Ecto neural progenitor cell (in vitro differentiated cells): ENCODE results near the gene CDAN1.
"Not testable (repeated sequence)": the region's sequence is repeated elsewhere in the genome, so short reads cannot be mapped to it uniquely, and the experiment has no call there.

Experiments used
- DNase-seq: peaks from one replicate; pipeline ENCODE4 v3.0.0-alpha.2; 2018; ENCODE audit warnings: low spot score

CDAN1 gene, protein sequence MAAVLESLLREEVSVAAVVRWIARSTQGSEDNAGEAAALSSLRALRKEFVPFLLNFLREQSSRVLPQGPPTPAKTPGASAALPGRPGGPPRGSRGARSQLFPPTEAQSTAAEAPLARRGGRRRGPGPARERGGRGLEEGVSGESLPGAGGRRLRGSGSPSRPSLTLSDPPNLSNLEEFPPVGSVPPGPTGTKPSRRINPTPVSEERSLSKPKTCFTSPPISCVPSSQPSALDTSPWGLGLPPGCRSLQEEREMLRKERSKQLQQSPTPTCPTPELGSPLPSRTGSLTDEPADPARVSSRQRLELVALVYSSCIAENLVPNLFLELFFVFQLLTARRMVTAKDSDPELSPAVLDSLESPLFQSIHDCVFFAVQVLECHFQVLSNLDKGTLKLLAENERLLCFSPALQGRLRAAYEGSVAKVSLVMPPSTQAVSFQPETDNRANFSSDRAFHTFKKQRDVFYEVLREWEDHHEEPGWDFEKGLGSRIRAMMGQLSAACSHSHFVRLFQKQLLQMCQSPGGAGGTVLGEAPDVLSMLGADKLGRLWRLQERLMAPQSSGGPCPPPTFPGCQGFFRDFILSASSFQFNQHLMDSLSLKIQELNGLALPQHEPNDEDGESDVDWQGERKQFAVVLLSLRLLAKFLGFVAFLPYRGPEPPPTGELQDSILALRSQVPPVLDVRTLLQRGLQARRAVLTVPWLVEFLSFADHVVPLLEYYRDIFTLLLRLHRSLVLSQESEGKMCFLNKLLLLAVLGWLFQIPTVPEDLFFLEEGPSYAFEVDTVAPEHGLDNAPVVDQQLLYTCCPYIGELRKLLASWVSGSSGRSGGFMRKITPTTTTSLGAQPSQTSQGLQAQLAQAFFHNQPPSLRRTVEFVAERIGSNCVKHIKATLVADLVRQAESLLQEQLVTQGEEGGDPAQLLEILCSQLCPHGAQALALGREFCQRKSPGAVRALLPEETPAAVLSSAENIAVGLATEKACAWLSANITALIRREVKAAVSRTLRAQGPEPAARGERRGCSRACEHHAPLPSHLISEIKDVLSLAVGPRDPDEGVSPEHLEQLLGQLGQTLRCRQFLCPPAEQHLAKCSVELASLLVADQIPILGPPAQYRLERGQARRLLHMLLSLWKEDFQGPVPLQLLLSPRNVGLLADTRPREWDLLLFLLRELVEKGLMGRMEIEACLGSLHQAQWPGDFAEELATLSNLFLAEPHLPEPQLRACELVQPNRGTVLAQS

DNA sequence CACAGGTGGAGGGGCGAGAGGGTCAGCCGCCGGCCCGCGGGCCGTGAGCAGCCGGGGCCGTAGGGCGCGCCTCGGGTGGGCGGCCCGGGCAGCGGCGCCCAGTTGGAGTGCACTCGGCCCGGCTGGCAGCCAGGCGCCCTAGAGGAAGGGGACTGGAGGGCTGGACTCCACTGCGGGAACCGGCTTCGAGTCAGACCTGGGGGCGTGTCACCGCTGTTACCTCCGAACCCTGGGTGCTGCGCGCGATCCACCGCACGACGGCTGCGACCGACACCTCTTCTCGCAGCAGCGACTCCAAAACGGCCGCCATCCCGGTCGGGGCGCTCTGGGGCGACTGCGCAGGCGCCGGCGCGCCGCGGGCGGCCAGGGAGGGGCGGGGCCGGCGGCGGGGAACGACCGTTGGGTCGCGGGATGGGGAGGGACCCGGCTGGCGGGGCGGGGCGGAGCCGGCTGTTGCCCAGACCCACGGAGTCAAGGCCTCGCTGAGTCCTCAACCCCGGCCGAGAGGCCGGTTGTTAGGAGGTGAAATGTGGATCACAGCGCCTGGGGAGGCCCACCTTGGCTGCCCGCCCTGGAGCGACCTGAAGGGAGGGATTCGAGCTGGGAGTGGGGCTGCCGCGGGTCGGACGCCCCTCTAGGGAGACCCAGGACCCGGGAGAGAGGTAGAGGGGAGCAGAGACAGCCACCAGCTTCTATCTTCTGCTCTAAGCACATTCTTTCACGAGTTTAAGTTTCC, at the start of gene CDAN1:
CDAN1 (minus strand) TSS at position 336 of the 736 bp plus-strand sequence; CDS start at position 310, 26 bp downstream.
- peak; percentile 95 for DNase-seq

- DNase-seq = no peak
Observed at GRCh38 chr15:42785569-42785968, 48.6 kb upstream of the CDAN1 start.

DNA sequence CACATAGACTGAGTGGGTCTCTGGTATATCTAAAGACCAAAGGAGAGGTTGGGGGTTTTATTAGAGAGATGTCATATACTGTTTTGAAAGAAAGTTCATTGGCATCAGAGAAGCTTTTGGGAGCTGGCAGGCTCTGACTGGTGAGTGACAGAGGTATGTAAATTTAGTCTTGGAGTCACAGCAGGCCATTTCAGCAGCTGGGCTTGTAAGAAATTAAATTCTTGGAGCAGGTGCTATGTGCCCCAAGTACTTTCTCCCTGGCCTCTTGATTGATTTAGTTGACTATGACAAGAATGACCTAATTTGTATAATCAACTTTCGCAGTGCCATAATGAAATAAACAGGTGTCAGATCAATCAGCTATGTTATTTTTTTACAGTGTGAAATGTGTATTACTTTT, 47.8 kb upstream of the CDAN1 start:
- DNase-seq = no peak

DNA sequence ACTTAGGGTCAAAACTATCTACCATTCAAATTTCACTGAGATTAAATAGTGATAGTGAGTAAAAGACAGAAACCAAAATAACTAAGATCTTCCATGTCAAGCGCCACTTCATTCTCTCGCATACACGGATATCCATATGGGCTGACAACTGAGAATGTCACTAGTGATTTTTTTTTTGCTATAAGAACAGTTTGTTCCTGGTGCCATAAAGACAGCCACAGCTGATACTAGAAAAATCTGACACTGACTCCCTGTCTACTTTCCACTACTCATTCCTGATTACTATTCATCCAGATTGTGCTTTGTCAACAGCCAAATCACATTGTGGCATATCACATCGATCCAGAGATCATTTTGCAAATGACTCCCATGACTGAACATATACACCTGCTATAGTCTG, 45.8 kb upstream of the CDAN1 start:
- no peak for DNase-seq

DNA sequence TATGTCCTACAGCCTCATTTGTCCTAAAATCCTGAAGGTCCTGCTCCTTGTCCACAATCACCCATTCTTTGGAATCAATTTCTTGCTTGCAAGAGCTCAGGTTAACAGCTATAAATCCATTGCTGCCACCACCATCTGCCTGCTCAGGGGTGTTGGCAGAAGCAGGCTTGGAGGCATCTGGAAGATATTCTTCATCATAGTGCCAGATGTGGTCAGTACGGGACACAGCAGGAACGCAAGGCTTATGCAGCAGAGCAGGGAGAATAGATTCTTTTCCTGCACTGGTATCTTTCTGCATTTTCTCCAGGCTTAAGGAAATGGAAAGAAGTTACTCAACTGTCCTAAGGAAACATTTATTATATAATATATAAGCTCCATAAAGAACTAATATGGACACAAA, 38.5 kb upstream of the CDAN1 start:
- DNase-seq = no peak

- no peak for DNase-seq
Observed at GRCh38 chr15:42772901-42773300, 36.0 kb upstream of the CDAN1 start.

GRCh38 chr15:42772144-42772543, 35.2 kb upstream of the CDAN1 start:
- no peak for DNase-seq

- DNase-seq = not testable (repeated sequence)
Observed at GRCh38 chr15:42766109-42766508, 29.2 kb upstream of the CDAN1 start.

DNA sequence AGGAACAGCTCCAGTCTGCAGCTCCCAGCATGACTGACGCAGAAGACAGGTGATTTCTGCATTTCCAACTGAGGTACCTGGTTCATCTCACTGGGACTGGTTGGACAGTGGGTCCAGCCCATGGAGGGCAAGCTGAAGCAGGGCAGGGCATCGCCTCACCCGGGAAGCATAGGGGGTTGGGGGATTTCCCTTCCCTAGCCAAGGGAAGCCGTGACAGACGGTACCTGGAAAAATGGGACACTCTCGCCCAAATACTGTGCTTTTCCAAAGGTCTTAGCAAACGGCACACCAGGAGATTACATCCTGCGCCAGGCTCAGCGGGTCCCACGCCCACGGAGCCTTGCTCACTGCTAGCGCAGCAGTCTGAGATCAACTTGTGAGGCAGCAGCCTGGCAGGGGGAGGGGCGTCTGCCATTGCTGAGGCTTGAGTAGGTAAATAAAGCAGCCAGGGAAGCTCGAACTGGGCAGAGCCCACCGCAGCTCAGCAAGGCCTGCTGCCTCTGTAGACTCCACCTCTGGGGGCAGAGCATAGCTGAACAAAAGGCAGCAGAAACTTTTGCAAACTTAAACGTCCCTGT, 27.3 kb upstream of the CDAN1 start:
- DNase-seq = peak; percentile 46

- not testable (repeated sequence) for DNase-seq
Observed at GRCh38 chr15:42761813-42762212, 24.9 kb upstream of the CDAN1 start.

GRCh38 chr15:42760759-42761158, 23.8 kb upstream of the CDAN1 start:
- no peak for DNase-seq

DNA sequence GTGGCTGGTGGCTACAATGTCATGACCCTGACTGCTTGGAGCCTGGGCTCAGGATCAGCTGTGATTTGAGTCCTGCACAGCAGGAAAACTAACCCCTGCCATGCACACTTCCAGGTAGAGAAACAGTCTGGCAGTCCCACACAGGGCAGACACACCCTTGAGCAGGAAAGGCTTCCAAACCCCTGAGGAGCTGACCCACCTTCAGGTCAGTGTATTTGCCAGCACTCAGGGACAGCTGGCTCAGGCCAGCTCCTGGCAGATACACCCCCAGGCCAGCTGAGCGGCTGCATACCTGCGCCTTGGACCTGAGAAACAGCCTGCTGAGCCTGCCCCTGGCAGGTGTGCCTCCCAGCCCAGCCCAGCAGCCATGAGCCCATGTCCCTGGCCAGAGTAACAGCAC, 22.2 kb upstream of the CDAN1 start:
- no peak for DNase-seq

DNA sequence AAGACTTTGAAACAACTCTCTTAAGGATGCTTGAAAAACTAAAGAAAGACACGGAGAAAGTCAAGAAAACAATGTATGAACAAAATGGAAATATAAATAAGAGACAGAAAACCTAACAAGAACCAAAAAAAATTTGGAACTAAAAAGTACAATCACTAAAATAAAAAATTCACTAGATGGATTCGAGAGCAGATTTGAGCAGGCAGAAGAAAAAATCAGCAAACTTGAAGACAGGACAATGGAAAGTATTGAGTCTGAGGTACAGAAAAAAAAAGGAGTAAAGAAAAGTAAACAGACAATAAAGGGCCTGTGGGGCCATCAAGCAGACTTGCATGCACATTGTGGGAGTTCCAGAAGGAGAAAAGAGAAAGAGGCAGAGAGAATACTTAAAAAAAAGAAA, 13.4 kb upstream of the CDAN1 start:
- no peak for DNase-seq

- no peak for DNase-seq
Observed at GRCh38 chr15:42749266-42749665, 12.3 kb upstream of the CDAN1 start.

- no peak for DNase-seq
Observed at GRCh38 chr15:42744195-42744594, 7.3 kb upstream of the CDAN1 start.

GRCh38 chr15:42742149-42742548, 5.2 kb upstream of the CDAN1 start:
- DNase-seq = no peak

DNA sequence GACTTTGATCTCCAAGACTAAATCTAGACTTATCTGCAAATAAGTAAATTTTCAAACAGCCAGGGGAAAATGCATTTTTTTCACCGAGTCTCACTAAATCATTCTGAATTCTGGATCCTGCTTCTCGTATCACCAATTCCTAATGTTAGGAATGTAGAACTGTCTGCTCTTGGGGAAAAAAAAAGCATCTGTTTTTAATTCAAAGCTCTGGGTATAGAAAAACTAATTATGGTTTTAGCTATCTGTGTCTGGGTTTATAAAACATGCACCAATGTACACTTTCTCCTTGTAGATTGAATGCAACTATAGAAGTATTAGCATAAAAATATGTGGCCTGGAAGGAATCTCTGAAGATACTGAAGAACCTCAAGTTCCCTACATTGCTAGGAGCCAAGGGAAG, 4.8 kb upstream of the CDAN1 start:
- DNase-seq = no peak

GRCh38 chr15:42737529-42738328, 801 bp upstream of the CDAN1 start:
- DNase-seq = no peak

GRCh38 chr15:42736178-42736792, 643 bp downstream of the CDAN1 start:
- DNase-seq = no peak
